Measurements from ENCODE around the gene SCO1.

Gene SCO1

GRCh38 chr17:10716218-10716617 is 18.9 kb upstream of the SCO1 start:
- H3K79me1 ChIP-seq (ENCODE audit: low read depth, low read length), result no peaks in the 10 kb centered on the region
- H3K27ac ChIP-seq (replicated peaks; ENCODE audit: low read length), result no peak overlapping the region
- H3K9me3 ChIP-seq (replicated peaks in 1 of 2; ENCODE audit: control insufficient read depth in 2 of 2, insufficient read depth in 1 of 2, low read depth in 1 of 2, low read length in 2 of 2), result no peaks in the 10 kb centered on the region
- no peaks in the 10 kb centered on the region for H3K27me3 ChIP-seq (ENCODE audit: control insufficient read depth in 3 of 3, insufficient read depth in 3 of 3, low read depth in 1 of 3, low read length in 3 of 3)
- no peak for DNase-seq (ENCODE audit: low spot score)
- no CpG with 5 or more reads among the region's 10 CpGs for WGBS, 2 donors (ENCODE audit: extremely low coverage in 2 of 2, insufficient read length in 2 of 2, insufficient replicate concordance in 1 of 2)
- no peak overlapping the region for H3K9ac ChIP-seq (ENCODE audit: low read depth, low read length, poor library complexity)
- no peak overlapping the region for H4K8ac ChIP-seq (ENCODE audit: low read depth, low read length)
- H2BK120ac ChIP-seq (ENCODE audit: low read depth, low read length), result no peak overlapping the region
- no peak overlapping the region for H2AFZ ChIP-seq (ENCODE audit: low read length)
- H2AK5ac ChIP-seq (ENCODE audit: low read depth, low read length), result no peak overlapping the region
- H3K23ac ChIP-seq (ENCODE audit: low read depth, low read length, poor library complexity), result no peak overlapping the region
- no peak overlapping the region for H2BK15ac ChIP-seq (ENCODE audit: low read length)
- peaks cover 4 to 19% of the 10 kb centered on the region in 2 donors for H3K36me3 ChIP-seq (replicated peaks in 1 of 2; ENCODE audit: control insufficient read depth in 2 of 2, insufficient read depth in 2 of 2, low read length in 2 of 2)
- H3K4ac ChIP-seq (ENCODE audit: low read length), result no peak overlapping the region
- no peak overlapping the region for H3K4me2 ChIP-seq (ENCODE audit: insufficient read depth, low read length, poor library complexity, severe bottlenecking)
- no peak overlapping the region for H2BK12ac ChIP-seq (ENCODE audit: low read length)
- H3K18ac ChIP-seq (ENCODE audit: low read length), result no peak overlapping the region
- H3K14ac ChIP-seq (ENCODE audit: low read length), result no peak overlapping the region
- no peak overlapping the region for H4K91ac ChIP-seq (ENCODE audit: low read depth, low read length, poor library complexity)
- no peak overlapping the region for H2BK5ac ChIP-seq (ENCODE audit: low read length)
- H3K4me3 ChIP-seq (ENCODE audit: low read length in 2 of 2), result no peak overlapping the region
- H3K4me1 ChIP-seq (ENCODE audit: control insufficient read depth in 2 of 2, insufficient read depth in 1 of 2, low read depth in 1 of 2, low read length in 2 of 2), result no peaks in the 10 kb centered on the region

- Histone ChIP-seq H3K4me2 (ENCODE audit: insufficient read depth, low read length, poor library complexity, severe bottlenecking) (no peak overlapping the region), H3K4ac (ENCODE audit: low read length) (no peak overlapping the region), H3K36me3 (replicated peaks in 1 of 2; ENCODE audit: control insufficient read depth in 2 of 2, insufficient read depth in 2 of 2, low read length in 2 of 2) (peaks cover 12 to 44% of the 10 kb centered on the region in 2 donors), H3K9me3 (replicated peaks in 1 of 2; ENCODE audit: control insufficient read depth in 2 of 2, insufficient read depth in 1 of 2, low read depth in 1 of 2, low read length in 2 of 2) (no peaks in the 10 kb centered on the region), H3K18ac (ENCODE audit: low read length) (no peak overlapping the region), H3K27me3 (ENCODE audit: control insufficient read depth in 3 of 3, insufficient read depth in 3 of 3, low read depth in 1 of 3, low read length in 3 of 3) (no peaks in the 10 kb centered on the region), H2AK5ac (ENCODE audit: low read depth, low read length) (no peak overlapping the region), H3K4me3 (ENCODE audit: low read length in 2 of 2) (no peak overlapping the region), H2BK120ac (ENCODE audit: low read depth, low read length) (no peak overlapping the region), H3K27ac (replicated peaks; ENCODE audit: low read length) (no peak overlapping the region), H3K9ac (ENCODE audit: low read depth, low read length, poor library complexity) (no peak overlapping the region), H4K91ac (ENCODE audit: low read depth, low read length, poor library complexity) (no peak overlapping the region), H3K14ac (ENCODE audit: low read length) (no peak overlapping the region), H2BK15ac (ENCODE audit: low read length) (no peak overlapping the region), H3K4me1 (ENCODE audit: control insufficient read depth in 2 of 2, insufficient read depth in 1 of 2, low read depth in 1 of 2, low read length in 2 of 2) (no peaks in the 10 kb centered on the region), H2BK12ac (ENCODE audit: low read length) (no peak overlapping the region), H3K79me1 (ENCODE audit: low read depth, low read length) (no peaks in the 10 kb centered on the region), H4K8ac (ENCODE audit: low read depth, low read length) (no peak overlapping the region), H2BK5ac (ENCODE audit: low read length) (no peak overlapping the region), H3K23ac (ENCODE audit: low read depth, low read length, poor library complexity) (no peak overlapping the region), H2AFZ (ENCODE audit: low read length) (no peak overlapping the region)
- WGBS, 2 donors (ENCODE audit: extremely low coverage in 2 of 2, insufficient read length in 2 of 2, insufficient replicate concordance in 1 of 2), result no CpG with 5 or more reads among the region's 2 CpGs
- no peak for DNase-seq (ENCODE audit: low spot score)
Measured at GRCh38 chr17:10713318-10713717, 16.0 kb upstream of the SCO1 start.

- WGBS, 2 donors (ENCODE audit: extremely low coverage in 2 of 2, insufficient read length in 2 of 2, insufficient replicate concordance in 1 of 2), result 100% methylated on average over 1 of the region's 5 CpGs
- Histone ChIP-seq H3K9me3 (replicated peaks in 1 of 2; ENCODE audit: control insufficient read depth in 2 of 2, insufficient read depth in 1 of 2, low read depth in 1 of 2, low read length in 2 of 2) (no peaks in the 10 kb centered on the region), H3K4me2 (ENCODE audit: insufficient read depth, low read length, poor library complexity, severe bottlenecking) (no peak overlapping the region), H3K23ac (ENCODE audit: low read depth, low read length, poor library complexity) (no peak overlapping the region), H4K8ac (ENCODE audit: low read depth, low read length) (no peak overlapping the region), H3K4me3 (ENCODE audit: low read length in 2 of 2) (no peak overlapping the region), H2BK12ac (ENCODE audit: low read length) (no peak overlapping the region), H3K27me3 (ENCODE audit: control insufficient read depth in 3 of 3, insufficient read depth in 3 of 3, low read depth in 1 of 3, low read length in 3 of 3) (no peaks in the 10 kb centered on the region), H2BK5ac (ENCODE audit: low read length) (no peak overlapping the region), H3K4ac (ENCODE audit: low read length) (no peak overlapping the region), H2BK15ac (ENCODE audit: low read length) (no peak overlapping the region), H4K91ac (ENCODE audit: low read depth, low read length, poor library complexity) (no peak overlapping the region), H3K27ac (replicated peaks; ENCODE audit: low read length) (no peak overlapping the region), H3K4me1 (ENCODE audit: control insufficient read depth in 2 of 2, insufficient read depth in 1 of 2, low read depth in 1 of 2, low read length in 2 of 2) (peaks cover 0 to 2% of the 10 kb centered on the region in 2 donors), H3K18ac (ENCODE audit: low read length) (no peak overlapping the region), H2AK5ac (ENCODE audit: low read depth, low read length) (no peak overlapping the region), H3K79me1 (ENCODE audit: low read depth, low read length) (no peaks in the 10 kb centered on the region), H3K14ac (ENCODE audit: low read length) (no peak overlapping the region), H3K9ac (ENCODE audit: low read depth, low read length, poor library complexity) (no peak overlapping the region), H2AFZ (ENCODE audit: low read length) (no peak overlapping the region), H2BK120ac (ENCODE audit: low read depth, low read length) (no peak overlapping the region), H3K36me3 (replicated peaks in 1 of 2; ENCODE audit: control insufficient read depth in 2 of 2, insufficient read depth in 2 of 2, low read length in 2 of 2) (peaks cover 17 to 56% of the 10 kb centered on the region in 2 donors)
- no peak for DNase-seq (ENCODE audit: low spot score)
Measured at GRCh38 chr17:10705727-10706126, 8.4 kb upstream of the SCO1 start.

GRCh38 chr17:10702574-10702973 is 5.2 kb upstream of the SCO1 start:
- Histone ChIP-seq H3K4me1 (ENCODE audit: control insufficient read depth in 2 of 2, insufficient read depth in 1 of 2, low read depth in 1 of 2, low read length in 2 of 2) (peaks cover 2 to 3% of the 10 kb centered on the region in 2 donors), H4K91ac (ENCODE audit: low read depth, low read length, poor library complexity) (no peak overlapping the region), H2BK5ac (ENCODE audit: low read length) (no peak overlapping the region), H3K27ac (replicated peaks; ENCODE audit: low read length) (no peak overlapping the region), H2BK120ac (ENCODE audit: low read depth, low read length) (no peak overlapping the region), H3K4me3 (ENCODE audit: low read length in 2 of 2) (no peak overlapping the region), H3K27me3 (ENCODE audit: control insufficient read depth in 3 of 3, insufficient read depth in 3 of 3, low read depth in 1 of 3, low read length in 3 of 3) (no peaks in the 10 kb centered on the region), H3K36me3 (replicated peaks in 1 of 2; ENCODE audit: control insufficient read depth in 2 of 2, insufficient read depth in 2 of 2, low read length in 2 of 2) (peaks cover 7 to 31% of the 10 kb centered on the region in 2 donors), H2BK15ac (ENCODE audit: low read length) (no peak overlapping the region), H2AFZ (ENCODE audit: low read length) (no peak overlapping the region), H2AK5ac (ENCODE audit: low read depth, low read length) (no peak overlapping the region), H3K9ac (ENCODE audit: low read depth, low read length, poor library complexity) (no peak overlapping the region), H3K79me1 (ENCODE audit: low read depth, low read length) (peaks cover 2% of the 10 kb centered on the region), H3K4ac (ENCODE audit: low read length) (no peak overlapping the region), H3K4me2 (ENCODE audit: insufficient read depth, low read length, poor library complexity, severe bottlenecking) (no peak overlapping the region), H4K8ac (ENCODE audit: low read depth, low read length) (no peak overlapping the region), H3K23ac (ENCODE audit: low read depth, low read length, poor library complexity) (no peak overlapping the region), H3K9me3 (replicated peaks in 1 of 2; ENCODE audit: control insufficient read depth in 2 of 2, insufficient read depth in 1 of 2, low read depth in 1 of 2, low read length in 2 of 2) (no peaks in the 10 kb centered on the region), H3K14ac (ENCODE audit: low read length) (peak overlapping the region; percentile 21), H2BK12ac (ENCODE audit: low read length) (no peak overlapping the region), H3K18ac (ENCODE audit: low read length) (no peak overlapping the region)
- no CpG with 5 or more reads among the region's 2 CpGs for WGBS, 2 donors (ENCODE audit: extremely low coverage in 2 of 2, insufficient read length in 2 of 2, insufficient replicate concordance in 1 of 2)
- DNase-seq (ENCODE audit: low spot score), result no peak

All from neuronal stem cell (in vitro differentiated cells).